ENCODE measurements around the gene PLSCR3.
A peak's percentile ranks its signal among the peaks of the same experiment; 100 is the strongest.

PLSCR3 gene

GRCh38 chr17:7405350-7406234 lies 11.3 kb upstream of the PLSCR3 start:
- DNase-seq (ENCODE audit: low spot score): no peak

GRCh38 chr17:7404737-7405349 lies 10.5 kb upstream of the PLSCR3 start:
- DNase-seq (ENCODE audit: low spot score): no peak

- peak; percentile 99 for DNase-seq (ENCODE audit: low spot score)
Measured at GRCh38 chr17:7403977-7404736, 9.8 kb upstream of the PLSCR3 start, which contains the start of gene TMEM256. Gene TMEM256 (minus strand): TSS chr17:7404097. CDS start chr17:7404084, 13 bp downstream.

- peak; percentile 73 for DNase-seq (ENCODE audit: low spot score)
Measured at GRCh38 chr17:7403727-7403976, 9.3 kb upstream of the PLSCR3 start.

- no peak for DNase-seq (ENCODE audit: low spot score)
Measured at GRCh38 chr17:7403043-7403726, 8.9 kb upstream of the PLSCR3 start.

- no peak for DNase-seq (ENCODE audit: low spot score)
Measured at GRCh38 chr17:7398612-7399011, 4.3 kb upstream of the PLSCR3 start.

GRCh38 chr17:7396147-7396546 lies 1.8 kb upstream of the PLSCR3 start:
- DNase-seq (ENCODE audit: low spot score): no peak

GRCh38 chr17:7393613-7394451 lies 493 bp downstream of the PLSCR3 start:
- peak; percentile 58 for DNase-seq (ENCODE audit: low spot score)

- DNase-seq (ENCODE audit: low spot score): no peak
Measured at GRCh38 chr17:7392696-7393612, 1.4 kb downstream of the PLSCR3 start.

GRCh38 chr17:7391307-7391706 lies 3.0 kb downstream of the PLSCR3 start:
- DNase-seq (ENCODE audit: low spot score): no peak

- DNase-seq (ENCODE audit: low spot score): no peak
Measured at GRCh38 chr17:7389924-7390910, 4.1 kb downstream of the PLSCR3 start.

- DNase-seq (ENCODE audit: low spot score): no peak
Measured at GRCh38 chr17:7388856-7389255, 5.5 kb downstream of the PLSCR3 start.

GRCh38 chr17:7384489-7385081 lies 9.7 kb downstream of the PLSCR3 start:
- DNase-seq (ENCODE audit: low spot score): no peak

GRCh38 chr17:7383742-7384488 lies 10.4 kb downstream of the PLSCR3 start:
- DNase-seq (ENCODE audit: low spot score): no peak

GRCh38 chr17:7383371-7383741 lies 11.0 kb downstream of the PLSCR3 start:
- no peak for DNase-seq (ENCODE audit: low spot score)

GRCh38 chr17:7382901-7383300 lies 11.4 kb downstream of the PLSCR3 start:
- DNase-seq (ENCODE audit: low spot score): no peak

- peak; percentile 59 for DNase-seq (ENCODE audit: low spot score)
Measured at GRCh38 chr17:7380855-7381683, 13.3 kb downstream of the PLSCR3 start, which contains the start of gene TNK1. Gene TNK1 (plus strand): TSS chr17:7381089. CDS start chr17:7382927, 1,838 bp downstream.
